ENCODE measurements around the gene DDT.
"Not testable (repeated sequence)": the region's sequence is repeated elsewhere in the genome, so short reads cannot be mapped to it uniquely, and the experiment has no call there.

GRCh38 chr22:23954991-23955305, 19.3 kb downstream of the DDT start:
- not testable (repeated sequence) for TF ChIP-seq MAZ (IDR thresholded peaks at IDR 0.05; ENCODE audit: borderline replicate concordance, low read depth, low read length); CEBPB (IDR thresholded peaks at IDR 0.05); ELK1 (IDR thresholded peaks at IDR 0.05; ENCODE audit: low read depth, low read length); CTCF (IDR thresholded peaks at IDR 0.05); GATA3 (IDR thresholded peaks at IDR 0.05; ENCODE audit: borderline replicate concordance); SMC3 (IDR thresholded peaks at IDR 0.05); ZFP36 (IDR thresholded peaks at IDR 0.05; ENCODE audit: borderline replicate concordance, partially characterized antibody)

Measured in A549 (cell line).